COR-L47 (cell line): ENCODE measurements around the gene PANK2.
"Not testable (repeated sequence)": the region's sequence is repeated elsewhere in the genome, so short reads cannot be mapped to it uniquely, and the experiment has no call there.

Experiments
- DNase-seq: peaks from one replicate; lab custom pipeline; 2025; lab: John Stamatoyannopoulos, UW

Gene PANK2

DNA sequence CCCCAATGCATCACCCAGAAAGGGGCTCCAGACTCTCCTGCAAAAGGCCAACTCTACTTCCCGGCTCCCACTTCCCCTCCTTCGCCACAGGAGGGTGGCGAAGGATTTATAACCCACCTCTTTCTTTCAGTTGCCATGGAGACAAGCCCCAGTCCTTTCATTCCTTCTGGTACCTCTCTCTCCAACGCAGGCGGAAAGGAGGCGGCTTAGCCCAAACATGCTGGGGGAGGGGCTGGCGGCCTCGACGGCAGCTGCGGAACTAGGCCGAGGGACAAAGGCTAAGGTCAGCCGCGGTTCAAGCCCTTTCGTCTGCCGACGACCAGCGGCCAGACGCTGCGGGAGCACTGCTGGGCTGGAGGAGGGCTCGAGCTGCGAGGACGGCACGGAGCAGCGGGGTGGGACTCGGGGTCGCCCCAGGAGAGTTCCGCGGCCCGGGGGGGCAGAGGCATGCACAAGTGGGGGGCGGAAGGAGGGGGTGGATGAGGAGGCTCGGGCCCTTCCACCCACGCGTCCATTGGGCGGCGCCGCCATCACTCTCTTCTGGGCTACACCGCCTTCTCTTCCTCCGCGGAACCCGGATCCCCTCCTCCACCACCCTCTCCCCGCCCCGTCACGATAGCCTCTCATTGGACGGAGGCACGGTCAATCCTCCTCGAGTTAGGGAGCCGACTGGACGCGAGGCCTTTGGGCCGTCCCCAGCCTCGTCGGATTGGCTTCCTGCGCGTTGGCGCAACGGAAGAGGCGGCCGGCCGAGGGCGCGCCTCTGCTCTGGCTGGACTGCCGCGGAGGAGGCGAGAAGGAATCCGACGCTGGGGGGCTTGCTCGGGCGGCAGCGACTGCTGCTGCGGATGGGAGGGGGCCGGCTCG, at the start of gene PANK2:
PANK2 (plus strand) TSS at position 766 of the 867 bp plus-strand sequence.
- peak; percentile 99 for DNase-seq

DNA sequence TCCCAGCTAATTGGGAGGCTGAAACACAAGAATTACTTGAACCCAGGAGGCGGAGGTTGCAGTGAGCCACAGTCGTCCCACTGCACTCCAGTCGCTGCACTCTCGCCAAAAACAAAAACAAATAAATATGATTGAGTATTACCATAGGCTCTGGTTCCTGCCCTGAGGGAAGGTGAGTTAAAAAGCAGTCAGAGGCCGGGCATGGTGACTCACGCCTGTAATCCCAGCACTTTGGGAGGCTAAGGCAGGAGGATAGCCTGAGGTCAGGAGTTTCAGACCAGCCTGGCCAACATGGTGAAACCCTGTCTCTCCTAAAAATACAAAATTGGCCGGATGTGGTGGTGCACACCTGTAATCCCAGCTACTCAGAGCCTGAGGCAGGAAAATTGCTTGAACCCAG, 49.0 kb upstream of the PANK2 start:
- DNase-seq: not testable (repeated sequence)

DNA sequence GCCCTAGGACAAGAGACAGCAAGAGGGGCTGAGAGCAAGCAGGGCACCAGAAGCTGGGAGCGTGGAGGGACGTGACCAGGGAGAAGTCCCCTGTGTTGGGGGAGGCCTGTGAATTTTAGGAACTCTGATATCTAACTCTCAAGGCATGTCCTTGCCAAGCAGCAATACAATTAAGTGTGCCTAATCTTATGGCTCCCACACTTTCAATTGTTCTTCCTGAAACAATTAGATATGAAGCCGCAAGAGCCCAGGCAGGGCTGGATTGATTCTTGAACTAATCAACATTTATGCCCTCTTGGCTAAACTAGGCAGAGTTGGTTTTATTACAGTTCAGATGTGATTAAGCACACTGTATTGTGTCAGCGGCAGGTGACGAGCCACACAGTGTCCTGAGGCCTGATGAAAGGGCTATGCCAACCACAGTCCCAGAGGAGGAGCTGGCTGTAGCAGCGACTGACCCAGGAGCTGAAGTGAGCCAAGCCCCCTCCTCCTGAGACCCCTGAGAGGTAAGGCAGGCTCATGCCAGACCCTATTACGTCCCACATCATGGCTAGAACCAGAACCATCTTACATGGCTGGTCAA, 46.7 kb upstream of the PANK2 start:
- no peak for DNase-seq

DNA sequence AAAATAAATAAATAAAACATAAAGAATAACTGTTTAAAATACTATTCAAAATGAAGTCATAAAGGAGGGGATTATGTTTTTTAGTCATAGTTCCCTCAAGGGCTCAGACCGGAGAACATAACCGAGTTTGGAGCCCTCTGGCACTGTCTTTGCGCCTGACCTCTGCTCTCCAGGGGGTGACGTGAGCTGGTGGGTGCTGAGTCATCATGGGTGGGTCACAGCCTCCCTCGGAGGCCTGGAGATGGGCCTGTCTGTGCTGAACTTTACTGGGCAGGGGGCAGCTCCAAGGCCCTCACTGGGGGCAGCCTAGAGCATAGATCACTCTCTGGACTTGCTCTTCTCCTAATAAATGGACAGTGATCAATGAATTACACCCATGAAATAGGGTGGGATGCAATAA, 45.7 kb upstream of the PANK2 start:
- DNase-seq: no peak

DNA sequence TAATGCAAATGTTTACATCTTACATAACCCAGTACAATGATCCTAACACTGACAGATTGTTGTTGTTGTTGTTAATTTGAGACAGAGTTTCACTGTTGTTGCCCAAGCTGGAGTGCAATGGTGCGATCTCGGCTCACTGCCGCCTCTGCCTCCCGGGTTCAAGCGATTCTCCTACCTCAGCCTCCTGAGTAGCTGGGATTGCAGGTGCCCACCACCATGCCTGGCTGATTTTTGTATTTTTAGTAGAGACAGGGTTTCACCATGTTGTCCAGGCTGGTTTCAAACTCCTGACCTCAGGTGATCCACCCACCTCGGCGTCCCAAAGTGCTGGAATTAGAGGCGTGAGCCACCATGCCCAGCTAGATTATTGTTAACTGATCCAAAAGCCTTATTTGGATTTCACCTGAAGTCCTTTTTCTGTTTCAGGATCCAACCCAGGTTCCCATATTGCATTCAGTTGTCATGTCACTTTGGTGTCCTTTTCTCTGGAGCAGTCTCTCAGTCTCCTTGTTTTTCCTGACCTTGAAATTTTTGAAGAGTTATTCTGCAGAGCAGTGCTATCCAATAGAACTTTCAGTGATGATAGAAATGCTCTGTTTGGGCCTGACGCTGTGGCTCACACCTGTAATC, 45.1 kb upstream of the PANK2 start:
- not testable (repeated sequence) for DNase-seq

DNA sequence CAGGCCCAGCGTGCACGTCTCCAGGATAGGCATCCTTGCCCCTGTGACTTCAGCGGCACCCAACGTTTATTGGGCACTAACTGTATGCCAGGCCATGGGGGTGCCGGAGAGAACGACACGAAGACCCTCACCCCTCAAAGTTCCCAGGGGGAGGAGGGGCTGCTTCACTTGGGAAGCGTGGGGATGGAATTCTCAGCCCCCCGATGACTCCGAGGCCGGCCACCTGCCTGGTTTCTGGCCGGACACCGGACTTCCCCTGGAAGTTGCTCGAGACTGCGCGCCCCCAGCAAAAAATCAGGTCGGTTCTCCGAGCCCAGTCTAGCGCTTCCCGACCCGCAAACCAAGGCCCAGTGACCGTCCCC, 42.8 kb upstream of the PANK2 start:
- no peak for DNase-seq

DNA sequence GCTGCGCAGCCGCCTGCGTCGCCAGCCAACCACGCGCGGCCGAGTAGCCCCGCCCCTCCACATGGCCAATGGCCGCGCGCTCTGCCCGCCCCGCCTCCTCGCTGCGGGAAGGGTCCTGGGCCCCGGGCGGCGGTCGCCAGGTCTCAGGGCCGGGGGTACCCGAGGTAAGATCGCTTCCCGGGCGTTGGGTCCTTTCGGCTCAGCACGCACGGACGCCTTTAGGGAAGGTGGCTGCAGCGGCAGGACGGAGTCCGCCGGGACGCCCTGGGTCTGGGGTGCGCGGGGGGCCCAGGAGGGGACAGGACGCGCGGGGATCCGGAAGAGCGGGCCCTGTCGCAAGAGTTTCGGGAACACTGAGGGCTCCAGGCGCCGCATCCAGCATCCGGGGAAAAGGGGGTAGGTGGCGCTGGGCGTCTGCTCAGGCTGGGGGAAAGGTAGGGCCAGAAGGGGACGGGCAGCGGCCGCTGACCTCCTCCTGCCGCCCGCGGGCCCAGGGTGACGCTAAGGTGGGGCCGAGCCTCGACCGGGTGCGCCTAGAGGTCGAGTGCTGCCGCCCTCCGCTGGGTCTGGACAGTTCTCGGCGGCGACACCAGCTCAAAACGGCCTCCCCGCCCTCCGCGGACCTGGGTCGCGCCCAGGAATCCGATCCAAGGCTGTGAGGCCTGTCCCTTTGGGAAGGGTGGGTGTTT, 42.3 kb upstream of the PANK2 start, which contains the start of gene MAVS:
MAVS (plus strand) TSS at position 95 of the 689 bp plus-strand sequence. CDS start 7,791 bp downstream, outside the sequence.
- peak; percentile 79 for DNase-seq

DNA sequence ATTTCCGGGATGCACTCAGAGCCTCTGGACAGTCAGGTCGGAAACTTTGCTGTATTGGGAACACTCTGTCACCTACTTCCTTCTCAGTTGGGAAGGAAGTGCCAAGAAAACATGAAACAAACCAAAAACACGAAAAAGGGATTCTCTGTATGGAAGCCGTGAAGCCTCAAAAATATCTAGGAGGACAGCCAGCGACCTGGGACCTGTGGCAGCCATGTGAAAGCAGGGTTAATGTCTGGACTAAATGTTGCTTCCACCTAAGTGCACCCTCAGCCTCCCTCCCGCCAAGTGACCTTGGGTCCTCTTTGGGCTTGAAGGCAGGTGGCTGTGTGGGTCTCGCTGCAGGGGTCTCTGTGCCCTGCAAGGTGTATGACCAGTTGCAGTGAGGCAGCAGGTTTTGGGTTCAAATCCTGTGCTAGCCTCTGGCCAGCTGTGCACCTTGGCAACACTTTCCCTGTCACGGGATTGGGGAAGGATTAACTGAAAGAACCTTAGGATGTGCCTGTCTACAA, 41.7 kb upstream of the PANK2 start:
- DNase-seq: no peak

DNA sequence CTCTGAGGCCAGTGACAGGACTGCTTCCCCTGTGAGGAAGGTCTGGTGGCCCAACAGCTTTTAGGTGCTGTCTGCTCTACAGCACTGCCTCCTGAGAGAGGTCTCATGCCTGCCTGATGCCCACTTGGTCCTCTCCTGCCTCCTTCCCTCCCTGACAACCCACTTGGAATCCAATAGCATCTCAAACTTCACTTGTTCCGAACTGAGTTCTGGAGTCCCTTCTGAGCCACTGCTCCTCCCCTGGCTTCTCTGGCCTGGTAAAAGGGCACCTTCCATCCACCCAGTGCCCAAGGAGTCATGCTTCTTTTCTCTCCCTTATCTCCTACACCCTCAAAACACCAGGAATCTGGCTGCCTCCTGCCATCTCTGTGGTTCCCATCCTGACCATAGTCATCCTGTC, 40.6 kb upstream of the PANK2 start:
- no peak for DNase-seq

DNA sequence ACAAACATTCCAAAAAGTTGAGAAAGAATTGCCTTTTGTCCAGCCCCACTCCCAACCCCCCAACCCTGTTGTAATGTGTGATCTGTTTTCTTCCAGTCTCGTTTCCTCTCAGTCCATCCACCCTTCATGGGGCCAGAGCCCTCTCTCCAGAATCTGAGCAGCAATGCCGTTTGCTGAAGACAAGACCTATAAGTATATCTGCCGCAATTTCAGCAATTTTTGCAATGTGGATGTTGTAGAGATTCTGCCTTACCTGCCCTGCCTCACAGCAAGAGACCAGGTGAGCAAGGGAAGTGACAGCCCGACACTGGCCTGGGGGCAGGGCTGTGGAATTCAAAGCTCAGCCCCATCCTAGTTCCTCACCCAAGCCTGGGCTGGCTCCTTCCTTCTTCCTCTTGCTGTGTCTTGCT, 34.7 kb upstream of the PANK2 start:
- no peak for DNase-seq

DNA sequence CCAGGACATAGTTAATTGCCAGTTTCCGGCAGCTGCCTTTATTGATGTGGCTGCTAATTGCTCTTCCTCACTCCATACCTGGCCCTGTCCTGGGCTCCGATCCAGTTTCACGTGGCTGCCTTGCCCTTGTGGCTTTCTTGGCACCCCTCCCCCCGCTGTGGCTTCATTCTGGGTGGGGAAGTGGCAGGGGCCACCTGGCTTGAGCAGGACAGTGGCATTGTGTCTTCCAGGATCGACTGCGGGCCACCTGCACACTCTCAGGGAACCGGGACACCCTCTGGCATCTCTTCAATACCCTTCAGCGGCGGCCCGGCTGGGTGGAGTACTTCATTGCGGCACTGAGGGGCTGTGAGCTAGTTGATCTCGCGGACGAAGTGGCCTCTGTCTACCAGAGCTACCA, 31.8 kb upstream of the PANK2 start:
- peak; percentile 92 for DNase-seq

DNA sequence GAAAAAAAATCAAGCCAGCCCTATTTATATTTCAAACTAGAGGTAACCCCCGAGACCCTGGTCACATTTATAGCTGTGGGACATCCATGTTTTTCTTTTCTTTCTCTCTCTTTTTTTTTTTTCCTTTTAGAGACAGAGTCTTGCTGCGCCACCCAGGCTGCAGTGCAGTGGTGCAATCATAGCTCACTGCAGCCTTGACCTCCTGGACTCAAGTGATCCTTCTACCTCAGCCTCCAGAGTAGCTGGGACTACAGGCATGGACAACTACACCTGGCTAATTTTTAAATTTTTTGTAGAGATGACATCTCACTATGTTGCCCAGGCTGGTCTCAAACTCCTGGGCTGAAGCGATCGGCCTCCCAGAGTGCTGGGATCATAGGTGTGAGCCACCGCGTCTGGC, 30.5 kb upstream of the PANK2 start:
- DNase-seq: no peak

DNA sequence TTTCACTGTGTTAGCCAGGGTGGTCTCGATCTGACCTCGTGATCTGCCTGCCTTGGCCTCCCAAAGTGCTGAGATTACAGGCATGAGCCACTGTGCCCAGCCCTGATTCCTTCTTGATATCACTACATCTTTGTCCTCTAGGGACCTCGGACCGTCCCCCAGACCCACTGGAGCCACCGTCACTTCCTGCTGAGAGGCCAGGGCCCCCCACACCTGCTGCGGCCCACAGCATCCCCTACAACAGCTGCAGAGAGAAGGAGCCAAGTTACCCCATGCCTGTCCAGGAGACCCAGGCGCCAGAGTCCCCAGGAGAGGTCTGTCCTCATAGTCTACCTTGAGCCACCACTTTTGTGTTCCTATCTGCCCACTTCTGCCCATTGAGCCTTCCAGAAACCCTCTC, 28.0 kb upstream of the PANK2 start:
- DNase-seq: no peak

DNA sequence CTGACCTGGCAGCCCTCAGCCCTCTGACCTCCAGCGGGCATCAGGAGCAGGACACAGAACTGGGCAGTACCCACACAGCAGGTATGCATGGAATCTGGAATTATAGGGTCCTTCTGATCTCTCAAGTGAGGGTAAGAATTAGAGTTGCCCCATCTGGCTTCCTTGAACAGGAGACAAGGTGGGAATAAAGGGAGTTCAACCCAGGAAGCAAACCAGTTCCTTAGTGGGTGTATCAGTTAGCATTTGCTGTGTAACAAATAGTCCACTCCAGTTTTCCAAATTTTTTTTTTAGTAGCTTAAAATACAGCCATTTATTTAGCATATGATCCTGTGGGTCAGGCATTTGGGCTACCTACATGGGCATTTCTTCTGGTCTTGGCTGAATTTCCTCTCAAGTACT, 26.9 kb upstream of the PANK2 start:
- DNase-seq: no peak

DNA sequence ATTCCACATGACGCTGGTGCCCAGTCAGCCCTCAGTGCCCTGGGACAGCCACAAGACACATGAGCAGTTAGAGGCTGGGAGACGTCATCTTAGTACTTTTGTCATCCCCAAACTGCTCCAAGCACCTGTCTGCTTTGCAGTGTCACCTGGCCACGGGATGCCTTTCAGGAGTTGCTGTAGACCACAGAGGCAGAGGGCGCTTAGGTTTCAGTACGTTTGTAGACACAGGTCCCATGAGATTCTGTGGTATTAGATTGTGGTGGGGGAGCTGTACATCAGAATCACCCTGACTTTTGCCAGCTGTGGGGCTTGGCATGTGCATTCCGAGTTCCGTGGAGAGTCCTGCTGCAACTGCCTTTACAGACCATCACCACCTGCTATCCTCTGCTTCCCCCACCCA, 25.9 kb upstream of the PANK2 start:
- DNase-seq: no peak

DNA sequence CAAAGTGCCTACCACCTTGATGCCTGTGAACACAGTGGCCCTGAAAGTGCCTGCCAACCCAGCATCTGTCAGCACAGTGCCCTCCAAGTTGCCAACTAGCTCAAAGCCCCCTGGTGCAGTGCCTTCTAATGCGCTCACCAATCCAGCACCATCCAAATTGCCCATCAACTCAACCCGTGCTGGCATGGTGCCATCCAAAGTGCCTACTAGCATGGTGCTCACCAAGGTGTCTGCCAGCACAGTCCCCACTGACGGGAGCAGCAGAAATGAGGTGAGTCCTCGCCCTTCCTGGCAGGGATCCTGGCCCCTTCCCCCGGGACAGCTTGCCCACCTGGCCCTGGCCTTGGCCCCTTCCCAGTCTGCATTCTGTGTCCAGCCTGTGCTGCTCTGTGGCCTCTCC, 24.7 kb upstream of the PANK2 start:
- no peak for DNase-seq

DNA sequence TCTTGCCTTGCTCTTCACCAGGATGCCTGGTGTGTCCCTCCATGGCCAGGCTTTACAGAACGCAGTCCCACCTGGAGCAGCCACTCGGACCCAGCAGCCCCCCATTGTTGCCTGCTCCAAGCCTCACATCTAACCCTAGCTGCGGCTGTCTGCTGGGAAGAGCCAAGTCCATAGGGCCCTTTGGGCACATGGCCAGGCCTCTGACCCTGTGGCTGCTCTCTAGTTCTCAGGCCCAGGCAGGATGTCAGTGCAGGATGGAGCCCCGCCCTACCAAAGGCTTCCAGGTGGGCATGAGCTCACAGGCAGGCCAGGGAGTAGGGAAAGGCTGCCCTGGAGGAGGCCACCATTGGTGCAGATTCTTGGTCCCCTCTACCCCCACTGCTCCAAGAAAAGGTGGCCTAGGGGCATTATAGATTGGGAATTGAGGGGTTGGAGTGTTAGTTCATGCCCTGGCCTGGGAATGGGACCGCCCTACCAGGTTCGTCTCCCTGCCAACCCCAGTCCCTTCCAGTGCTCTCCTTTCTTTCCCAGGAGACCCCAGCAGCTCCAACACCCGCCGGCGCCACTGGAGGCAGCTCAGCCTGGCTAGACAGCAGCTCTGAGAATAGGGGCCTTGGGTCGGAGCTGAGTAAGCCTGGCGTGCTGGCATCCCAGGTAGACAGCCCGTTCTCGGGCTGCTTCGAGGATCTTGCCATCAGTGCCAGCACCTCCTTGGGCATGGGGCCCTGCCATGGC, 23.9 kb upstream of the PANK2 start:
- no peak for DNase-seq

DNA sequence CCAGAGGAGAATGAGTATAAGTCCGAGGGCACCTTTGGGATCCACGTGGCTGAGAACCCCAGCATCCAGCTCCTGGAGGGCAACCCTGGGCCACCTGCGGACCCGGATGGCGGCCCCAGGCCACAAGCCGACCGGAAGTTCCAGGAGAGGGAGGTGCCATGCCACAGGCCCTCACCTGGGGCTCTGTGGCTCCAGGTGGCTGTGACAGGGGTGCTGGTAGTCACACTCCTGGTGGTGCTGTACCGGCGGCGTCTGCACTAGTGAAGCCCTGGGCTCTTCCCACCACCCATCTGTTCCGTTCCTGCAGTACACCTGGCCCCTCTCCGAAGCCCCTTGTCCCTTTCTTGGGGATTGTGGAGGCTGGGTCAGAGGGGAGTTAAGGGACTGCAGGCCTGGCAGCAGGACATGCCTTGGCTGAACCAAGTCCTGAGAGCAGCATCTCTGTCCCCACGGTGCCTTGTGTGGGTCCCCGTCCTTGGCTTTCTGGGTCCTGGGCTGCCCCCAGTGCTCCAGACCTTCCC, 23.2 kb upstream of the PANK2 start:
- DNase-seq: no peak

DNA sequence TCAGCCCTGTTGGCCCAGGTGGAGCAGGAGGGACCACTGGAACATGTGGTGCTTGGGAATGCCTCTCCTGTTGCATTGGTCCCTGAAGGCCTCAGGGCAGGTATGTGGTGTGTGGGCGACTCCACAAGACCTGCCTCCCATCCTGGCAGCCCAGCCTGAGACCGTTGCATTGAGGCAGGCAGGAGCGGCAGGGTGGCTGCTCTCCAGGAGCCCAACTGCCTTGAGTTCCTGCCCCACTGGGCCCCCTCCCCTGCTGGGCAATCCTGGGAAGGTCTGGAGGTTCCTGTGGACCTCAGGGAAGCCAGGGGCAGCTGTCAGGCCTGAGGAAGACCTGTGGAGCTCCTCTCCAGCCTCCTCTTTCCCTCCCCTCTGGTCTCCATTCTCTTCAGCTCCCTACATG, 22.7 kb upstream of the PANK2 start:
- DNase-seq: no peak

DNA sequence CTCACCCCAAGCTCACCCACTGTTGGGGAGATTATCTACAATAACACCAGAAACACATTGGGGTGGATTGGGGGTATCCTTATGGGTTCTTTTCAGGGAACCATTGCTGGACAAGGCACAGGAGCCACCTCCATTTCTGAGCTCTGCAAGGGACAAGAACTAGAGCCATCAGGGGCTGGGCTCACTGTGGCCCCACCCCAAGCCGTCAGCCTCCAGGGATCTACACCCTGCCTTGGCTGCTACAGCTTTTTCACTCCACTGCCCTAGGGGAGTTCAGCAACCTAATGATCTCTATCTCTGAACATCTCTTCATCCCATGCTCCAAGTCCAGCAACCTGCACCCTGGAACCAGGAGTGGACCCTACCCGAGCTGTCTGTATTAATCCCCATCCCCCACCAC, 21.4 kb upstream of the PANK2 start:
- DNase-seq: no peak

DNA sequence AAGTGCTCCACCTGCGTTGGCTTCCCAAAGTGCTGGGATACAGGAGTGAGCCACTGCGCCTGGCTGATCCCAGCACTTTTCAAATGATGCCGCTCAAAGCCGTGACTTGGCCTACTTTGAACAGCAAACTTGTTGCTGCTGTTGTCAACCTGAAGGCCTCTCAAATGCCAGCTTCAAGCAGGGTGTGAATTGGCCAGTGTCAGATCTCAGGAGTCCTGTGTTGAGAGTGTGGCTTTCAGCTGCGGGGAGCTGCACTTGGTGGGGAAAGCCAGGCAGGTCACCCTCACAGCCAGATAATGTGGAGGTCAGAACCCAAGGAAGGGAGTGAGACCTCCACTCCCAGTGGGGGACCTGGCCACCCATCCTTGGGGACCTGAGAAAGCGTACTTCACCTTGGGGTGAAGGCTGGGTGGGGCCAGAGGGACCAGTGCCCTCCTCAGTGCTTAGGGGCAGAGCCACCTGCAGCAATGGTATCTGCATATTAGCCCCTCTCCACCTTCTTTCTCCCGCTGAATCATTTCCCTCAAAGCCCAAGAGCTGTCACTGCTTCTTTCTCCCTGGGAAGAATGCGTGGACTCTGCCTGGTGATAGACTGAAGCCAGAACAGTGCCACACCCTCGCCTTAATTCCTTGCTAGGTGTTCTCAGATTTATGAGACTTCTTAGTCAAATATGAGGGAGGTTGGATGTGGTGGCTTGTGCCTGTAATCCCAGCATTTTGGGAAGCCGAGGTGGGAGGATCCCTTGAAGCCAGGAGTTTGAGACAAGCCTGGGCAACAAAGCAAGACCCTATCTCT, 19.1 kb upstream of the PANK2 start:
- no peak for DNase-seq
